GM12878 (cell line): ENCODE data around the gene C4orf36. TPM values are rescaled to one million over a fixed set of nuclear protein-coding genes. Genes with fewer than 3 reads are reported as not detected.
"Not testable (repeated sequence)": the region's sequence is repeated elsewhere in the genome, so short reads cannot be mapped to it uniquely, and the experiment has no call there.

ENCODE experiments used
- ATAC-seq: fragments of 200-7000 bp; cut with Tn5 transposase; 3 replicates; pipeline ENCODE4 v1.9.1; 2020; ENCODE audit warnings: mild to moderate bottlenecking, moderate library complexity
- BruUV-seq: library from RNA; stranded (reverse); fragments of 400-500 nt; replicated peaks from 2 replicates; lab custom pipeline; 2021; lab: Mats Ljungman, UMichigan
- CTCF ChIA-PET: fragments of 300-600 bp; sonication (Branson Sonifier 250); formaldehyde crosslinking; extraction: SDS; loops from one replicate; lab custom pipeline; 2021; ENCODE audit warnings: inconsistent platforms; lab: Yijun Ruan, JAX
- POLR2A ChIA-PET: fragments of 350-600 bp; formaldehyde crosslinking; extraction: SDS; loops from one replicate; lab custom pipeline; 2021; ENCODE audit warnings: inconsistent platforms; lab: Charles Lee
- RAD21 ChIA-PET: fragments of 300-600 bp; sonication (Branson Sonifier 250); formaldehyde crosslinking; loops from one replicate; lab custom pipeline; 2023; ENCODE audit warnings: antibody characterized with exemption; ENCODE audit not compliant: unreplicated experiment; lab: Charles Lee
- SMC1A ChIA-PET: fragments of 300-600 bp; sonication (Branson Sonifier 250); formaldehyde crosslinking; loops from one replicate; lab custom pipeline; 2023; ENCODE audit not compliant: unreplicated experiment, uncharacterized antibody; lab: Charles Lee
- DNase-seq: peaks from one replicate; pipeline ENCODE4 v3.0.0-alpha.2; 2011; ENCODE audit warnings: low read depth, low spot score
- FAIRE-seq: peaks from 3 replicates; lab custom pipeline; 2011; peaks lifted over from hg19 to GRCh38; lab: Jason Lieb, UNC
- H2AFZ ChIP-seq: 2 replicates; pipeline ENCODE4 v1.6.0; 2011; ENCODE audit warnings: low read depth, low read length, control low read depth; ENCODE audit not compliant: control insufficient read depth
- H3K27ac ChIP-seq: 2 replicates; pipeline ENCODE4 v1.5.1; 2011; ENCODE audit warnings: control low read depth; ENCODE audit not compliant: control insufficient read depth, insufficient read depth
- H3K27me3 ChIP-seq, 2 experiments: replicated peaks in 1 of 2; 2 replicates each; pipeline versions ENCODE4 v1.6.0 to v1.6.1; 2011; ENCODE audit warnings: low read length in 1 of 2; ENCODE audit not compliant: control insufficient read depth in 2 of 2, insufficient read depth in 2 of 2
- H3K36me3 ChIP-seq, 2 experiments: 2 replicates each; pipeline ENCODE4 v1.5.1; 2011; ENCODE audit warnings: low read length in 1 of 2; ENCODE audit not compliant: control insufficient read depth in 2 of 2, insufficient read depth in 2 of 2
- H3K4me1 ChIP-seq: 2 replicates; pipeline ENCODE4 v1.6.1; 2011; ENCODE audit warnings: mild to moderate bottlenecking, low read length, moderate library complexity, mixed read lengths; ENCODE audit not compliant: control insufficient read depth, insufficient read depth
- H3K4me2 ChIP-seq: 2 replicates; pipeline ENCODE4 v1.6.0; 2011; ENCODE audit warnings: control low read depth; ENCODE audit not compliant: control insufficient read depth, insufficient read depth
- H3K4me3 ChIP-seq: fragments of 200-600 bp; sonication (generic); 2 replicates; pipeline ENCODE4 v1.5.1; 2016
- H3K79me2 ChIP-seq: 2 replicates; pipeline ENCODE4 v1.6.0; 2011; ENCODE audit warnings: low read length; ENCODE audit not compliant: control insufficient read depth, insufficient read depth
- H3K9ac ChIP-seq: 2 replicates; pipeline ENCODE4 v1.8.0; 2011; ENCODE audit warnings: low read length, control low read depth, mixed read lengths; ENCODE audit not compliant: control insufficient read depth, insufficient read depth
- H3K9me3 ChIP-seq: replicated peaks from 3 replicates; pipeline ENCODE4 v1.5.1; 2011; ENCODE audit warnings: mild to moderate bottlenecking, low read length; ENCODE audit not compliant: control insufficient read depth, insufficient read depth
- H4K20me1 ChIP-seq: 2 replicates; pipeline ENCODE4 v1.6.0; 2011; ENCODE audit not compliant: control insufficient read depth, insufficient read depth
- BACH1 ChIP-seq: fragments of 450-650 bp; IDR thresholded peaks from 2 replicates; pipeline ENCODE4 v1.6.1; 2017; ENCODE audit warnings: mild to moderate bottlenecking, borderline replicate concordance
- DPF2 ChIP-seq: fragments of 450-650 bp; IDR thresholded peaks from 2 replicates; pipeline ENCODE4 v1.6.1; 2017; ENCODE audit warnings: mild to moderate bottlenecking
- GABPA ChIP-seq: IDR thresholded peaks from 2 replicates; pipeline ENCODE4 v1.6.1; 2014; ENCODE audit warnings: antibody characterized with exemption, low read depth, mild to moderate bottlenecking, inconsistent platforms
- KAT2A ChIP-seq: conservative IDR thresholded peaks from 2 replicates; pipeline ENCODE4 v1.6.1; 2011; ENCODE audit warnings: low read depth, low read length; ENCODE audit not compliant: control insufficient read depth
- MYB ChIP-seq: fragments of 150-350 bp; IDR thresholded peaks from 2 replicates; pipeline ENCODE4 v1.6.1; 2014; ENCODE audit warnings: mild to moderate bottlenecking, low read depth, low read length, borderline replicate concordance
- PML ChIP-seq: IDR thresholded peaks from 2 replicates; pipeline ENCODE4 v1.6.1; 2012; ENCODE audit warnings: low read length, inconsistent platforms
- RFX5 ChIP-seq: IDR thresholded peaks from 2 replicates; pipeline ENCODE4 v1.6.1; 2011; ENCODE audit warnings: low read depth, low read length, improper control_type of control experiment
- SIX5 ChIP-seq: IDR thresholded peaks from 2 replicates; pipeline ENCODE4 v1.6.1; 2011; ENCODE audit warnings: mild to moderate bottlenecking, low read depth, low read length, moderate library complexity; ENCODE audit not compliant: severe bottlenecking
- SREBF2 ChIP-seq: IDR thresholded peaks from 2 replicates; pipeline ENCODE4 v1.6.1; 2012; ENCODE audit warnings: mild to moderate bottlenecking, low read length
- ZNF24 ChIP-seq: fragments of 450-650 bp; IDR thresholded peaks from 2 replicates; pipeline ENCODE4 v1.6.1; 2017; ENCODE audit warnings: antibody characterized with exemption, mild to moderate bottlenecking
- ZNF274 ChIP-seq: IDR thresholded peaks from one replicate; pipeline ENCODE4 v1.8.0; 2011; ENCODE audit not compliant: insufficient read length, insufficient read depth
- ZNF384 ChIP-seq: IDR thresholded peaks from 2 replicates; pipeline ENCODE4 v1.6.1; 2012; ENCODE audit warnings: low read depth, mild to moderate bottlenecking, low read length, improper control_type of control experiment, borderline replicate concordance
- WGBS: methylation state at CpG from one replicate; pipeline ENCODE4 v1.1.6; 2016; ENCODE audit warnings: low lambda C conversion rate; ENCODE audit not compliant: insufficient replicate concordance, insufficient coverage; ENCODE audit errors: missing lambda C conversion rate; 5-methylcytosine and 5-hydroxymethylcytosine counted together
- in situ Hi-C: fragments of 300-500 bp; cut with MboI; formaldehyde crosslinking; loops from 9 replicates; pipeline ENCODE4 v1.14.3; 2018; ENCODE audit warnings: mixed read lengths
- intact Hi-C: fragments of 100-400 bp; cut with micrococcal nuclease; formaldehyde crosslinking; loops from one replicate; pipeline ENCODE4 v1.14.2; 2022; ENCODE audit not compliant: unreplicated experiment
- polyA plus RNA-seq, 11 experiments: library from polyadenylated mRNA; depleted of rRNA in 4 of 11; unstranded in 6 of 11; stranded (reverse) in 5 of 11; fragments of >200 nt; fragmentation: Nextera tagmentation in 4 of 11; fragmentation: Illumina TruSeq in 1 of 11; extraction: Ambion mirVana in 4 of 11; extraction: Trizol in 1 of 11; gene quantifications; 1 replicate in 1 of 11; 2 replicates in 10 of 11; pipeline versions ENCODE4 v1.2.1 to v1.2.3, GENCODE V29; 2011 to 2016; ENCODE audit warnings: inconsistent platforms in 2 of 11, missing spikeins in 2 of 11, low read depth in 1 of 11
- total RNA-seq, 4 experiments: library from RNA; depleted of rRNA in 3 of 4; stranded (reverse); fragments of >200 nt in 3 of 4; fragmentation: Illumina TruSeq in 1 of 4; extraction: Trizol in 1 of 4; gene quantifications; 2 replicates each; pipeline versions ENCODE4 v1.2.1 to v1.2.3, GENCODE V29; 2013 to 2021
- TF ChIP-seq, protein P1 (sequence below): fragments of 450-650 bp; IDR thresholded peaks from 2 replicates; pipeline ENCODE4 v1.6.1; 2017; ENCODE audit warnings: borderline replicate concordance
- TF ChIP-seq, protein P2 (sequence below): fragments of 450-650 bp; IDR thresholded peaks from 2 replicates; pipeline ENCODE4 v1.6.1; 2017; ENCODE audit warnings: mild to moderate bottlenecking, moderate library complexity

C4orf36 gene
- total and polyA plus RNA-seq, 10 of the 15 experiments (the other 5 are each of a cell fraction or from before 2014, with no cell fraction given): 0.35 to 2.7 (median 1.3) TPM; not detected in 2

DNA sequence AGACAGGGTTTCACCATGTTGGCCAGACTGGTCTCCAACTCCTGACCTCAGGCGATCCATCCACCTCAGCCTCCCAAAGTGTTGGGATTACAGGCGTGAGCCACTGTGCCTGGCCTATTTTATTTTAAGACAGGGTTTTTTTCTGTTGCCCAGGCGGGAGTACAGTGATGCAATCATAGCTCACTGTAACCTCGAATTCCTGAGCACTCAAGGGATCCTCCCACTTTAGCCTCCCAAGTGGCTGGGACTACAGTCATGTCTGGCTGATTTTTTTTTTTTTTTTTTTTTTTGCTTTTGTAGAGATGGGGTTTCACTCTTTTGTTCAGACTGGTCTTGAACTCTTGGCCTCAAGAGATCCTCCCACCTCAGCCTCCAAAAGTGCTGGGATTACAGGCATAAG lies 16.8 kb downstream of the C4orf36 start:
- intact Hi-C loops, H3K27ac ChIP-seq, ATAC-seq, H4K20me1 ChIP-seq, H3K9ac ChIP-seq, CTCF ChIA-PET, BruUV-seq, DNase-seq, H2AFZ ChIP-seq, FAIRE-seq, RAD21 ChIA-PET, H3K4me1 ChIP-seq, H3K79me2 ChIP-seq, H3K36me3 ChIP-seq, in situ Hi-C loops, H3K4me3 ChIP-seq, H3K4me2 ChIP-seq, H3K27me3 ChIP-seq, H3K9me3 ChIP-seq: not testable (repeated sequence)
- ChIA-PET SMC1A (interaction anchor here (0.6 kb wide), 1 partner anchor 607 kb away, joined by 3 read pairs; no protein-coding TSS in a partner anchor), POLR2A (interaction anchor here (0.6 kb wide), 1 partner anchor 752 kb away, joined by 7 read pairs; no protein-coding TSS in a partner anchor)
- WGBS: 41% methylated on average over 4 of the region's 4 CpGs

DNA sequence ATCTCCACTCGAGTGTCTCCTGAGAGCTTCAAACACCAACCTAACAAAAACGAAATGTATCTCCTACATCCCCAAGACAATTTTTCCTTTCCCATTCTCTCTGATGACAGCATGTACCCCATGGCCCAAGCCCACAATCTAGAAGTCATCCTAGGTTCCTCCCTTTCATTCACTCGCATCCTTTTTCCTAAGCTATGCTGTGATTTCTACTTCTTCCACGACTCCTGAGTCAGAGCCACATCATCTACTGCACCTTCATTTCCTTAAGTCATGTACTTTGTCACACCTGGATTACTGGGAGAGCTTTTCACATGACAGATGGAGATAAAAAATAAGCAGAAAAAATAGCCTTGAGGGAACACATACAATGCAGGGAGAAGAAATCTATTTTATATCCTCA lies 20.1 kb downstream of the C4orf36 start:
- no peak overlapping the region for H2AFZ ChIP-seq
- no peak for ATAC-seq
- H3K4me1 ChIP-seq: no peaks in the 10 kb centered on the region
- no peak overlapping the region for H3K4me2 ChIP-seq
- no peak overlapping the region for H3K27ac ChIP-seq
- CTCF ChIA-PET: interaction anchor here (1.0 kb wide), 1 partner anchor 33 kb away, joined by 3 read pairs; no protein-coding TSS in a partner anchor
- SMC1A ChIA-PET: no interaction called here
- POLR2A ChIA-PET: interaction anchor here (0.6 kb wide), 1 partner anchor 18 kb away, joined by 3 read pairs; no protein-coding TSS in a partner anchor
- no peaks in the 10 kb centered on the region for H4K20me1 ChIP-seq
- no peak overlapping the region for H3K9ac ChIP-seq
- intact Hi-C loops: no loop called here
- no peaks in the 10 kb centered on the region for H3K27me3 ChIP-seq
- in situ Hi-C loops: no loop called here
- 37% methylated on average over 4 of the region's 4 CpGs for WGBS
- H3K79me2 ChIP-seq: no peaks in the 10 kb centered on the region
- no peaks in the 10 kb centered on the region for H3K9me3 ChIP-seq
- BruUV-seq: no TSS peak
- no peak for FAIRE-seq
- DNase-seq: no peak
- RAD21 ChIA-PET: no interaction called here
- no peak overlapping the region for H3K4me3 ChIP-seq
- no peaks in the 10 kb centered on the region for H3K36me3 ChIP-seq
- TF ChIP-seq BACH1 (no peak), PML (no peak), KAT2A (no peak), MYB (no peak), DPF2 (no peak), ZNF384 (no peak), RFX5 (no peak), ZNF274 (no peak), SIX5 (no peak), GABPA (no peak), ZNF24 (no peak), SREBF2 (no peak)
- TF ChIP-seq, protein P1, sequence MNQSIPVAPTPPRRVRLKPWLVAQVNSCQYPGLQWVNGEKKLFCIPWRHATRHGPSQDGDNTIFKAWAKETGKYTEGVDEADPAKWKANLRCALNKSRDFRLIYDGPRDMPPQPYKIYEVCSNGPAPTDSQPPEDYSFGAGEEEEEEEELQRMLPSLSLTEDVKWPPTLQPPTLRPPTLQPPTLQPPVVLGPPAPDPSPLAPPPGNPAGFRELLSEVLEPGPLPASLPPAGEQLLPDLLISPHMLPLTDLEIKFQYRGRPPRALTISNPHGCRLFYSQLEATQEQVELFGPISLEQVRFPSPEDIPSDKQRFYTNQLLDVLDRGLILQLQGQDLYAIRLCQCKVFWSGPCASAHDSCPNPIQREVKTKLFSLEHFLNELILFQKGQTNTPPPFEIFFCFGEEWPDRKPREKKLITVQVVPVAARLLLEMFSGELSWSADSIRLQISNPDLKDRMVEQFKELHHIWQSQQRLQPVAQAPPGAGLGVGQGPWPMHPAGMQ: no peak
- TF ChIP-seq, protein P2, sequence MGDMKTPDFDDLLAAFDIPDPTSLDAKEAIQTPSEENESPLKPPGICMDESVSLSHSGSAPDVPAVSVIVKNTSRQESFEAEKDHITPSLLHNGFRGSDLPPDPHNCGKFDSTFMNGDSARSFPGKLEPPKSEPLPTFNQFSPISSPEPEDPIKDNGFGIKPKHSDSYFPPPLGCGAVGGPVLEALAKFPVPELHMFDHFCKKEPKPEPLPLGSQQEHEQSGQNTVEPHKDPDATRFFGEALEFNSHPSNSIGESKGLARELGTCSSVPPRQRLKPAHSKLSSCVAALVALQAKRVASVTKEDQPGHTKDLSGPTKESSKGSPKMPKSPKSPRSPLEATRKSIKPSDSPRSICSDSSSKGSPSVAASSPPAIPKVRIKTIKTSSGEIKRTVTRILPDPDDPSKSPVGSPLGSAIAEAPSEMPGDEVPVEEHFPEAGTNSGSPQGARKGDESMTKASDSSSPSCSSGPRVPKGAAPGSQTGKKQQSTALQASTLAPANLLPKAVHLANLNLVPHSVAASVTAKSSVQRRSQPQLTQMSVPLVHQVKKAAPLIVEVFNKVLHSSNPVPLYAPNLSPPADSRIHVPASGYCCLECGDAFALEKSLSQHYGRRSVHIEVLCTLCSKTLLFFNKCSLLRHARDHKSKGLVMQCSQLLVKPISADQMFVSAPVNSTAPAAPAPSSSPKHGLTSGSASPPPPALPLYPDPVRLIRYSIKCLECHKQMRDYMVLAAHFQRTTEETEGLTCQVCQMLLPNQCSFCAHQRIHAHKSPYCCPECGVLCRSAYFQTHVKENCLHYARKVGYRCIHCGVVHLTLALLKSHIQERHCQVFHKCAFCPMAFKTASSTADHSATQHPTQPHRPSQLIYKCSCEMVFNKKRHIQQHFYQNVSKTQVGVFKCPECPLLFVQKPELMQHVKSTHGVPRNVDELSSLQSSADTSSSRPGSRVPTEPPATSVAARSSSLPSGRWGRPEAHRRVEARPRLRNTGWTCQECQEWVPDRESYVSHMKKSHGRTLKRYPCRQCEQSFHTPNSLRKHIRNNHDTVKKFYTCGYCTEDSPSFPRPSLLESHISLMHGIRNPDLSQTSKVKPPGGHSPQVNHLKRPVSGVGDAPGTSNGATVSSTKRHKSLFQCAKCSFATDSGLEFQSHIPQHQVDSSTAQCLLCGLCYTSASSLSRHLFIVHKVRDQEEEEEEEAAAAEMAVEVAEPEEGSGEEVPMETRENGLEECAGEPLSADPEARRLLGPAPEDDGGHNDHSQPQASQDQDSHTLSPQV: no peak
